Measurements from ENCODE around the gene CCDC85B. TPM values are rescaled to one million over a fixed set of nuclear protein-coding genes. Genes with fewer than 3 reads are reported as not detected.
A peak's percentile ranks its signal among the peaks of the same experiment; 100 is the strongest.

Gene CCDC85B
- total and polyA plus RNA-seq, 2 of the 13 experiments (the other 11 are each of a cell fraction or from before 2014, with no cell fraction given), result 8.2 to 19.5 TPM

- no peak for TF ChIP-seq ZHX1 (CRISPR knock-in tag; IDR thresholded peaks at IDR 0.05; ENCODE audit: low read depth)
- TF ChIP-seq ZNF234 (CRISPR knock-in tag; conservative IDR thresholded peaks at IDR 0.05), result no peak; the same call in 1 of the 2 replicates
- no peak for TF ChIP-seq ZFP36 (IDR thresholded peaks at IDR 0.05; ENCODE audit: borderline replicate concordance, low read depth, low read length, partially characterized antibody)
- TF ChIP-seq SMARCC2 (IDR thresholded peaks at IDR 0.05), result no peak
- peak; percentile 59 for TF ChIP-seq HNRNPLL (IDR thresholded peaks at IDR 0.05; ENCODE audit: low read depth, low read length, poor library complexity, severe bottlenecking)
- peak; percentile 75; the same call in 1 of the 2 replicates for TF ChIP-seq ZNF205 (CRISPR knock-in tag; IDR thresholded peaks at IDR 0.05)
- TF ChIP-seq TBL1XR1 (IDR thresholded peaks at IDR 0.05; ENCODE audit: borderline replicate concordance, low read length, partially characterized antibody), result no peak
- no peak for TF ChIP-seq KDM1A (CRISPR knock-in tag; IDR thresholded peaks at IDR 0.05)
- TF ChIP-seq SAP130 (CRISPR knock-in tag; IDR thresholded peaks at IDR 0.05; ENCODE audit: low read depth), result peak; percentile 92
- TF ChIP-seq ZNF83 (CRISPR knock-in tag; IDR thresholded peaks at IDR 0.05; ENCODE audit: borderline replicate concordance), result no peak
- no peak for TF ChIP-seq CHD2 (IDR thresholded peaks at IDR 0.05; ENCODE audit: low read depth, low read length)
- no peak for TF ChIP-seq ZBTB1 (CRISPR knock-in tag; IDR thresholded peaks at IDR 0.05; ENCODE audit: borderline replicate concordance)
- peak; percentile 83 for TF ChIP-seq AGO2 (optimal IDR thresholded peaks at IDR 0.05; ENCODE audit: low read depth, low read length)
- no peak for TF ChIP-seq ELK4 (CRISPR knock-in tag; IDR thresholded peaks at IDR 0.05; ENCODE audit: borderline replicate concordance)
- TF ChIP-seq LRRFIP1 (CRISPR knock-in tag; conservative IDR thresholded peaks at IDR 0.05), result no peak
- no peak for TF ChIP-seq ZBTB34 (CRISPR knock-in tag; IDR thresholded peaks at IDR 0.05)
- no peak for TF ChIP-seq ZNF713 (CRISPR knock-in tag; IDR thresholded peaks at IDR 0.05)
- TF ChIP-seq HDAC2 (CRISPR knock-in tag; IDR thresholded peaks at IDR 0.05), result 0 out of 2 replicates have a peak, but pooled peaks have one; percentile 12
- peak; percentile 94 for TF ChIP-seq KDM5A (IDR thresholded peaks at IDR 0.05; ENCODE audit: borderline replicate concordance, low read length)
These were observed 30.0 kb upstream of the CCDC85B start, which contains the start of gene MUS81 (continued) for GRCh38 chr11:65860278-65861164.

All from HepG2 (cell line).